ENCODE results near the gene PANK1.
A peak's percentile ranks its signal among the peaks of the same experiment; 100 is the strongest.

- no peak for TF ChIP-seq CC2D1A (IDR thresholded peaks at IDR 0.05)
- no peak for TF ChIP-seq ZKSCAN3 (CRISPR knock-in tag; IDR thresholded peaks at IDR 0.05)
- no peak for TF ChIP-seq CHD1 (IDR thresholded peaks at IDR 0.05; ENCODE audit: low read length)
- TF ChIP-seq, protein P1, sequence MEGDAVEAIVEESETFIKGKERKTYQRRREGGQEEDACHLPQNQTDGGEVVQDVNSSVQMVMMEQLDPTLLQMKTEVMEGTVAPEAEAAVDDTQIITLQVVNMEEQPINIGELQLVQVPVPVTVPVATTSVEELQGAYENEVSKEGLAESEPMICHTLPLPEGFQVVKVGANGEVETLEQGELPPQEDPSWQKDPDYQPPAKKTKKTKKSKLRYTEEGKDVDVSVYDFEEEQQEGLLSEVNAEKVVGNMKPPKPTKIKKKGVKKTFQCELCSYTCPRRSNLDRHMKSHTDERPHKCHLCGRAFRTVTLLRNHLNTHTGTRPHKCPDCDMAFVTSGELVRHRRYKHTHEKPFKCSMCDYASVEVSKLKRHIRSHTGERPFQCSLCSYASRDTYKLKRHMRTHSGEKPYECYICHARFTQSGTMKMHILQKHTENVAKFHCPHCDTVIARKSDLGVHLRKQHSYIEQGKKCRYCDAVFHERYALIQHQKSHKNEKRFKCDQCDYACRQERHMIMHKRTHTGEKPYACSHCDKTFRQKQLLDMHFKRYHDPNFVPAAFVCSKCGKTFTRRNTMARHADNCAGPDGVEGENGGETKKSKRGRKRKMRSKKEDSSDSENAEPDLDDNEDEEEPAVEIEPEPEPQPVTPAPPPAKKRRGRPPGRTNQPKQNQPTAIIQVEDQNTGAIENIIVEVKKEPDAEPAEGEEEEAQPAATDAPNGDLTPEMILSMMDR (IDR thresholded peaks at IDR 0.05 in 2 of 3, conservative IDR thresholded peaks at IDR 0.05 in 1 of 3; ENCODE audit: insufficient read depth in 2 of 3, low read depth in 1 of 3, low read length in 3 of 3): peak; percentile 33 to 70 (median 43); a peak in 3 of 6 replicates
- TF ChIP-seq YY1 (IDR thresholded peaks at IDR 0.05; ENCODE audit: borderline replicate concordance in 1 of 3, control insufficient read depth in 1 of 3, extremely low read depth in 1 of 3, insufficient read depth in 3 of 3, insufficient read length in 1 of 3, insufficient replicate concordance in 2 of 3, low read depth in 1 of 3, low read length in 2 of 3): no peak
- no peak for TF ChIP-seq ZFX (CRISPR knock-in tag; IDR thresholded peaks at IDR 0.05)
- TF ChIP-seq MYC (IDR thresholded peaks at IDR 0.05; ENCODE audit: low read depth, low read length): no peak
- no peak for TF ChIP-seq MYC (CRISPR knock-in tag; IDR thresholded peaks at IDR 0.05; ENCODE audit: borderline replicate concordance, low read depth)
- peak; percentile 30; the same call in 1 of the 2 replicates for TF ChIP-seq REST (IDR thresholded peaks at IDR 0.05; ENCODE audit: borderline replicate concordance)
- no peak for TF ChIP-seq REST (CRISPR knock-in tag; IDR thresholded peaks at IDR 0.05; ENCODE audit: low read depth)
- no peak for TF ChIP-seq ZNF217 (CRISPR knock-in tag; IDR thresholded peaks at IDR 0.05)
These were observed 81.1 kb downstream of the PANK1 start for GRCh38 chr10:89563861-89564478.
